ENCODE results near the gene SMCO3. TPM values are rescaled to one million over a fixed set of nuclear protein-coding genes. Genes with fewer than 3 reads are reported as not detected.
"Not testable (repeated sequence)": the region's sequence is repeated elsewhere in the genome, so short reads cannot be mapped to it uniquely, and the experiment has no call there.

Gene SMCO3
- total and polyA plus RNA-seq, 4 experiments from 2014 or later: 0.08 to 0.31 TPM; not detected in 2

GRCh38 chr12:14769466-14769968, 44.5 kb downstream of the SMCO3 start:
- peaks cover 41 to 68% of the 10 kb centered on the region in 2 donors for H3K36me3 Mint-ChIP-seq
- no peaks in the 10 kb centered on the region for H3K27me3 Mint-ChIP-seq
- peaks cover 3 to 31% (median 17%) of the 10 kb centered on the region in 8 donors for H3K9me3 Mint-ChIP-seq
- Histone ChIP-seq H3K4me1 (ENCODE audit: insufficient read depth, low read length) (peaks cover 49% of the 10 kb centered on the region), H3K27ac (ENCODE audit: low read depth, low read length) (peak overlapping the region; percentile 98), H3K27me3 (ENCODE audit: insufficient read depth, low read length) (no peaks in the 10 kb centered on the region), H3K36me3 (ENCODE audit: insufficient read depth, low read length) (no peaks in the 10 kb centered on the region), H3K4me3 (ENCODE audit: low read length in 2 of 2) (peak overlapping the region; percentile 88 to 92), H3K9me3 (ENCODE audit: control insufficient read depth in 1 of 2, low read length in 2 of 2) (no peaks in the 10 kb centered on the region)
- peaks cover 28 to 78% (median 48%) of the 10 kb centered on the region in 4 donors for H3K4me1 Mint-ChIP-seq
- intact Hi-C loops (cut with micrococcal nuclease): no loop called here
- no peak for DNase-seq
- peak overlapping the region; percentile 97 to 100 (median 99) for H3K27ac Mint-ChIP-seq
- POLR2A ChIA-PET (ENCODE audit: partially characterized antibody): interaction anchor here (0.6 to 8.5 kb wide), 36 partner anchors 10 to 1142 kb away, joined by 3 to 376 read pairs (median 6); partner anchors contain the start of genes ARHGDIB, ATF7IP, C12orf60 and DERA
- H3K4me3 Mint-ChIP-seq: peak overlapping the region; percentile 94 to 99 (median 97)
- CTCF ChIA-PET (ENCODE audit: partially characterized antibody): interaction anchor here (0.7 to 4.6 kb wide), 24 partner anchors 9 to 404 kb away, joined by 3 to 27 read pairs (median 5); partner anchors contain the start of genes ATF7IP, C12orf60, ERP27 and WBP11

GRCh38 chr12:14768823-14769405, 45.1 kb downstream of the SMCO3 start:
- peaks cover 3 to 36% (median 17%) of the 10 kb centered on the region in 8 donors for H3K9me3 Mint-ChIP-seq
- peaks cover 24 to 72% (median 44%) of the 10 kb centered on the region in 4 donors for H3K4me1 Mint-ChIP-seq
- Histone ChIP-seq H3K9me3 (ENCODE audit: control insufficient read depth in 1 of 2, low read length in 2 of 2) (no peaks in the 10 kb centered on the region), H3K4me3 (ENCODE audit: low read length in 2 of 2) (peak overlapping the region; percentile 88 to 92), H3K4me1 (ENCODE audit: insufficient read depth, low read length) (peaks cover 49% of the 10 kb centered on the region), H3K27me3 (ENCODE audit: insufficient read depth, low read length) (no peaks in the 10 kb centered on the region), H3K36me3 (ENCODE audit: insufficient read depth, low read length) (no peaks in the 10 kb centered on the region), H3K27ac (ENCODE audit: low read depth, low read length) (peak overlapping the region; percentile 98)
- H3K36me3 Mint-ChIP-seq: peaks cover 44 to 62% of the 10 kb centered on the region in 2 donors
- peak overlapping the region; percentile 94 to 99 (median 97) for H3K4me3 Mint-ChIP-seq
- H3K27ac Mint-ChIP-seq: peak overlapping the region; percentile 97 to 100 (median 99)
- ChIA-PET CTCF (ENCODE audit: partially characterized antibody) (interaction anchor here (0.7 to 4.6 kb wide), 19 partner anchors 8 to 403 kb away, joined by 3 to 27 read pairs (median 6); partner anchors contain the start of genes ATF7IP, C12orf60 and WBP11), POLR2A (ENCODE audit: partially characterized antibody) (interaction anchor here (0.9 to 8.5 kb wide), 19 partner anchors 11 to 1142 kb away, joined by 3 to 376 read pairs (median 11); partner anchors contain the start of genes ARHGDIB, ATF7IP, C12orf60 and DERA)
- DNase-seq: peak in 4 of 5 donors; percentile 8 to 64 (median 18)
- intact Hi-C loops (cut with micrococcal nuclease): no loop called here
- H3K27me3 Mint-ChIP-seq: no peaks in the 10 kb centered on the region

GRCh38 chr12:14767617-14768016, 46.4 kb downstream of the SMCO3 start:
- peaks cover 36% of the 10 kb centered on the region for H3K4me1 ChIP-seq (ENCODE audit: insufficient read depth, low read length)
- no peaks in the 10 kb centered on the region for H3K27me3 ChIP-seq (ENCODE audit: insufficient read depth, low read length)
- Mint-ChIP-seq H3K4me1 (peaks cover 24 to 68% (median 40%) of the 10 kb centered on the region in 4 donors), H3K27ac (peak overlapping the region in 5 of 7 donors; percentile 3 to 100 (median 77)), H3K9me3 (peaks cover 3 to 39% (median 17%) of the 10 kb centered on the region in 8 donors), H3K27me3 (no peaks in the 10 kb centered on the region), H3K36me3 (peaks cover 50 to 66% of the 10 kb centered on the region in 2 donors), H3K4me3 (peak overlapping the region; percentile 4 to 60 (median 44))
- no peak overlapping the region for H3K4me3 ChIP-seq (ENCODE audit: low read length in 2 of 2)
- intact Hi-C loops (cut with micrococcal nuclease): no loop called here
- POLR2A ChIA-PET (ENCODE audit: partially characterized antibody): interaction anchor here (0.6 to 1.2 kb wide), 2 partner anchors 36 to 228 kb away, joined by 3 read pairs; partner anchors contain the start of genes C12orf60 and WBP11
- no peaks in the 10 kb centered on the region for H3K9me3 ChIP-seq (ENCODE audit: control insufficient read depth in 1 of 2, low read length in 2 of 2)
- no peak for DNase-seq
- CTCF ChIA-PET (ENCODE audit: partially characterized antibody): no interaction called here
- H3K27ac ChIP-seq (ENCODE audit: low read depth, low read length): no peak overlapping the region
- H3K36me3 ChIP-seq (ENCODE audit: insufficient read depth, low read length): no peaks in the 10 kb centered on the region

GRCh38 chr12:14766649-14767215, 47.2 kb downstream of the SMCO3 start:
- ChIA-PET POLR2A (ENCODE audit: partially characterized antibody) (interaction anchor here (0.6 to 1.2 kb wide), 2 partner anchors 37 to 229 kb away, joined by 3 read pairs; partner anchors contain the start of genes C12orf60 and WBP11), CTCF (ENCODE audit: partially characterized antibody) (no interaction called here)
- DNase-seq: no peak
- Histone ChIP-seq H3K4me1 (ENCODE audit: insufficient read depth, low read length) (peaks cover 27% of the 10 kb centered on the region), H3K36me3 (ENCODE audit: insufficient read depth, low read length) (no peaks in the 10 kb centered on the region), H3K27ac (ENCODE audit: low read depth, low read length) (no peak overlapping the region), H3K9me3 (ENCODE audit: control insufficient read depth in 1 of 2, low read length in 2 of 2) (no peaks in the 10 kb centered on the region), H3K4me3 (ENCODE audit: low read length in 2 of 2) (no peak overlapping the region), H3K27me3 (ENCODE audit: insufficient read depth, low read length) (no peaks in the 10 kb centered on the region)
- Mint-ChIP-seq H3K4me1 (peaks cover 22 to 70% (median 36%) of the 10 kb centered on the region in 4 donors), H3K27me3 (no peaks in the 10 kb centered on the region), H3K4me3 (peak overlapping the region in 6 of 8 donors; percentile 18 to 60 (median 39)), H3K9me3 (peaks cover 3 to 45% (median 23%) of the 10 kb centered on the region in 8 donors), H3K36me3 (peaks cover 59 to 71% of the 10 kb centered on the region in 2 donors), H3K27ac (peak overlapping the region in 4 of 7 donors; percentile 37 to 100 (median 57))
- intact Hi-C loops (cut with micrococcal nuclease): no loop called here

GRCh38 chr12:14766020-14766419, 48.0 kb downstream of the SMCO3 start:
- Mint-ChIP-seq H3K4me1 (peaks cover 20 to 63% (median 37%) of the 10 kb centered on the region in 4 donors), H3K4me3 (peak overlapping the region in 2 of 8 donors; percentile 11 to 34), H3K27ac (peak overlapping the region in 1 of 7 donors; percentile 41), H3K36me3 (peaks cover 66 to 74% of the 10 kb centered on the region in 2 donors), H3K9me3 (peaks cover 3 to 52% (median 28%) of the 10 kb centered on the region in 8 donors)
- POLR2A ChIA-PET (ENCODE audit: partially characterized antibody); H3K36me3 ChIP-seq (ENCODE audit: insufficient read depth, low read length); H3K9me3 ChIP-seq (ENCODE audit: control insufficient read depth in 1 of 2, low read length in 2 of 2); H3K27ac ChIP-seq (ENCODE audit: low read depth, low read length); H3K27me3 Mint-ChIP-seq; intact Hi-C loops (cut with micrococcal nuclease); H3K27me3 ChIP-seq (ENCODE audit: insufficient read depth, low read length); H3K4me3 ChIP-seq (ENCODE audit: low read length in 2 of 2); DNase-seq: not testable (repeated sequence)
- H3K4me1 ChIP-seq (ENCODE audit: insufficient read depth, low read length): peaks cover 27% of the 10 kb centered on the region
- CTCF ChIA-PET (ENCODE audit: partially characterized antibody): interaction anchor here (1.1 kb wide), 1 partner anchor 51 kb away, joined by 3 read pairs; no protein-coding TSS in a partner anchor

- Mint-ChIP-seq H3K4me3 (peak overlapping the region in 2 of 8 donors; percentile 6 to 34), H3K4me1 (peaks cover 20 to 56% (median 37%) of the 10 kb centered on the region in 4 donors), H3K27me3 (no peaks in the 10 kb centered on the region), H3K27ac (peak overlapping the region in 2 of 7 donors; percentile 17 to 53), H3K9me3 (peaks cover 3 to 55% (median 28%) of the 10 kb centered on the region in 8 donors), H3K36me3 (peaks cover 70 to 72% of the 10 kb centered on the region in 2 donors)
- Histone ChIP-seq H3K4me1 (ENCODE audit: insufficient read depth, low read length) (peaks cover 27% of the 10 kb centered on the region), H3K9me3 (ENCODE audit: control insufficient read depth in 1 of 2, low read length in 2 of 2) (no peaks in the 10 kb centered on the region), H3K27me3 (ENCODE audit: insufficient read depth, low read length) (no peaks in the 10 kb centered on the region), H3K4me3 (ENCODE audit: low read length in 2 of 2) (no peak overlapping the region), H3K36me3 (ENCODE audit: insufficient read depth, low read length) (no peaks in the 10 kb centered on the region), H3K27ac (ENCODE audit: low read depth, low read length) (no peak overlapping the region)
- no peak for DNase-seq
- intact Hi-C loops (cut with micrococcal nuclease): no loop called here
- ChIA-PET CTCF (ENCODE audit: partially characterized antibody) (interaction anchor here (1.1 kb wide), 1 partner anchor 51 kb away, joined by 3 read pairs; no protein-coding TSS in a partner anchor), POLR2A (ENCODE audit: partially characterized antibody) (no interaction called here)
Measured at GRCh38 chr12:14765398-14765797, 48.6 kb downstream of the SMCO3 start.
